GM19328 (cell line): ENCODE data around the gene PDZRN3.
"Not testable (repeated sequence)": the region's sequence is repeated elsewhere in the genome, so short reads cannot be mapped to it uniquely, and the experiment has no call there.

Source experiments
- ATAC-seq: cut with Tn5 transposase; IDR thresholded peaks from one replicate; pipeline ENCODE4 v1.9.1; 2021; ENCODE audit warnings: mild to moderate bottlenecking, moderate library complexity; ENCODE audit not compliant: unreplicated experiment

PDZRN3 gene

GRCh38 chr3:73470860-73471259, 153.9 kb downstream of the PDZRN3 start:
- ATAC-seq: no peak

DNA sequence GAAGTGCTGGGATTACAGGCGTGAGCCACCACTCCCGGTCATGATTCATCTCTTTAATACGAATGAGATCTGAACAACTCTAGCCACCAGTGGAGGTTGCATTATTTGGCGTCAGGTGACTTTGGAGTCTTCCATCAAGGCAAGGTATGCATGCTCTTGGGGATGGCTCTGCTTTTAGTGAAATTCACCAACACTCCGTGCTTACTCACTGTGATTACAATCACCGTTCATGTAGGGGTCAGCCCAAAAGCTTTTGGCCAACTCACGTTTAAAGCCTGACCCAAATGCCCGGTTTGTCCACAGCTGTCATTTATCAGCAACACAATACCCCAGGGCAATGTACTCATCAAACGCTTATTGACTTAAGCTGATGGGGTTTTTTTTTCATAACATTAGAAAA, 155.4 kb downstream of the PDZRN3 start:
- ATAC-seq: no peak

GRCh38 chr3:73467211-73467610, 157.5 kb downstream of the PDZRN3 start:
- ATAC-seq: no peak

GRCh38 chr3:73465926-73466325, 158.8 kb downstream of the PDZRN3 start:
- no peak for ATAC-seq

DNA sequence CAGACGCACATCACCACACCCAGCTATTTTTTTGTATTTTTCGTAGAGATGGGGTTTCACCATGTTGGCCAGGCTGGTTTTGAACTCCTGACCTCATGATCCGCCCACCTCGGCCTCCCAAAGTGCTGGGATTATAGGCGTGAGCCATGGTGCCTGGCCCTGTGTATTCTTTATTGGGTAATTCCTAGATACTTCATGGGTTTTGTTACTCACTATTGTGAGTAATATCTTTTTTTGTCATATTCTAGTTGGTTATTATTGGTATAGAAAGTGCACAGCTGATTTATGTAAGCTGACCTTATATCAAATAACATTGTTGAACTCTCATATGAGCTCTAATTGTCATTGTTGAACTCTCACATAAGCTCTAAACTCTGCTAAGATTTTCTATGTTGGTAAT, 160.6 kb downstream of the PDZRN3 start:
- ATAC-seq: not testable (repeated sequence)

- ATAC-seq: no peak
Observed at GRCh38 chr3:73461547-73461946, 163.2 kb downstream of the PDZRN3 start.

DNA sequence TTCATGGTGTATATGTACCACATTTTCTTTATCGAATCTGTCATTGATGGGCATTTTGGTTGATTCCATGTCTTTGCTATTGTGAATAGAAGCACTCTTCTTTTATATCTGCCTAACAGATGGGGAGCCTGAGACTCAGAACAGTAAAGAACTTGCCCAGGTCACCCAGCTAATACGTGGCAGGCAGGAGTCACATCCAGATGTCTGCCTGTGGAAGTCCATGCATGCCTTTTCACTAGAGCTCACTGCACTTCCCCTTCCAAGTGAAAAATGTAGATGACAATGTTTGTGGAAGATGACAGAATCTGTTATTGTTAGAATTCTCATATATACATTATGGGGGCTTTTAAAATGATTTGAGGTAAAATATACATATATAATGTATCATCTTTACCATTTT, 165.0 kb downstream of the PDZRN3 start:
- no peak for ATAC-seq

DNA sequence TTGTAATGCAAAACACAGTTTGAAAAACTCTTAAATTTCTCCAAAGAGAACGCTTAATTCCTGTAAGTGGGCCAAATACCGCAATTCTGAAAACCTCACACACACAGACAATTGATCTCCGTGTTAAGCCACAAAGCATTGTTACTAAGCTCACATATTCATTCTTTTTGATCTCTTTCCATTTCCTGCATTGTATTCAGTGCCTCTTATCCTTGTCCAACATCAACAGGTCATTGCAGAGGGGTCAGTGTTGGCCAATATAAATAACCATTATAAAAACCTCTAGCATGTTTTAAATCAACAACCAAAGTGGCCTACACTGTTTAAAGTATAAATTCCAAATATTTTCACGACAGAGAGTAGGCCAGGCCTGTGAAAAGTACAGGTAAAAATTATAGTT, 171.1 kb downstream of the PDZRN3 start:
- no peak for ATAC-seq

GRCh38 chr3:73452729-73453128, 172.0 kb downstream of the PDZRN3 start:
- no peak for ATAC-seq

GRCh38 chr3:73451301-73451944, 173.3 kb downstream of the PDZRN3 start:
- ATAC-seq: peak; percentile 30

- ATAC-seq: peak; percentile 43
Observed at GRCh38 chr3:73449774-73450173, 175.0 kb downstream of the PDZRN3 start.

DNA sequence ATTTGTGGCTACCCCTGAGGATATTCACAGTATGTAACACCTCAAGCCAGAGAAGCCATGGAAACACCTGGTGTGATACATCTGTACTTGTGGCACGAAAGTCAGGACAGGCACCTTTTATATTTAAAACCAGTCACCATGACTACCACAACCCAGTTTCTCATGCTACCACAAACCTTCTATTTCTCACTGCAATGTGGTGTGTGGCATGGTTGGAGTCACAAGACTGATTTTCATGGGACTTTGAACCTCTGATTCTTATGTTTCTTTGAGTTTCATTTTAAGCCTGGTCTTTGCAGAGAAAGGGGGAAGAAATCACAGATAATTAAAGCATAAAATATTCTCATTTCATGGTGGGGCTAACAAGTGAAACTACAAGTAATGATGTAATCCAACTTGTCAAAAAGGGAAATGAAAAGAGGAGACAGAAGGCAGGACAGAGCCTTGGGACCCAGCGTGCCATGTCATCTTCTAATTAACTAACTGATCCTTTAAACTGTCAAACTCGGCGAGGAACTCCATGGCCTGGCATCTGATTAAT, 175.9 kb downstream of the PDZRN3 start:
- ATAC-seq: peak; percentile 81

- ATAC-seq: no peak
Observed at GRCh38 chr3:73448041-73448440, 176.7 kb downstream of the PDZRN3 start.

GRCh38 chr3:73447111-73447510, 177.6 kb downstream of the PDZRN3 start:
- no peak for ATAC-seq

GRCh38 chr3:73446467-73447110, 178.2 kb downstream of the PDZRN3 start:
- ATAC-seq: no peak

- no peak for ATAC-seq
Observed at GRCh38 chr3:73442886-73443285, 181.9 kb downstream of the PDZRN3 start.

DNA sequence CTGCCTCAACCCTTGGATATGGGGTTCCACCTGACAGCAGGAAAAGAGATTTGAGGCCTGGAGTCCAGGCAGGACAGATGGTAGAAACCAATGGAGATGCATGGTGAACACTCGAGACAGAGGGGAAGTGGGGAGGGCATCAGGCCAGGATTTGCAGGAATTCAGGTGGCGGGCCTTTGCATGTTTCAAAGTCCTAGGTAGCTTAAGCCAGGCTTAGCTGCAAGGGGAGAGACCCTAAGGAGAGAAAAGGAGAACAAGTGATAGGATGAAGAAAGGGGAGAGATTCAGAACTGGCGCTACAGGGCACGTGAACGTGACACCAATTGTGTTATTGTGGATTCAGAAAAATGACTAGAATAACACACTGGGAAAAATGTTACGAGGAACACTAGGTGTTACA, 182.6 kb downstream of the PDZRN3 start:
- ATAC-seq: no peak

DNA sequence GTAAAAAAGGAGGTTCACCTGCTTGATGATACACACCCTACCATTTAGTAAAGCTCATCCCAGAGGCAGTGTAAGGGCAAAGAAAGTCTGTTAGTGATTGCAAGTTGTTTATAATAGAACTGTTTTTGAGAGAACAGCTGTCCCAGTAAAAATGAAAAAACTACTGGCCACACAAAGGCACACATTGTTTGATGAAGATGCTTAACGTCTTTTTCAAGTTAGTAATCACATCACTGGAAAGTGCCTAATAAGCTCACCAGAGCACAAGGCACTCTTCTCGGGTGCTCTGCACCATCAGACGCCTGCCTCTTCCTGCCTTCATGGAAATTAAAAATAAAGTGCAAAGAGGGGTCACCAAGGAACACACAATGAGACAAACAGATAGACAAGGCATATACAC, 186.9 kb downstream of the PDZRN3 start:
- ATAC-seq: no peak

GRCh38 chr3:73435055-73435454, 189.7 kb downstream of the PDZRN3 start:
- no peak for ATAC-seq

GRCh38 chr3:73433687-73434086, 191.1 kb downstream of the PDZRN3 start:
- no peak for ATAC-seq

DNA sequence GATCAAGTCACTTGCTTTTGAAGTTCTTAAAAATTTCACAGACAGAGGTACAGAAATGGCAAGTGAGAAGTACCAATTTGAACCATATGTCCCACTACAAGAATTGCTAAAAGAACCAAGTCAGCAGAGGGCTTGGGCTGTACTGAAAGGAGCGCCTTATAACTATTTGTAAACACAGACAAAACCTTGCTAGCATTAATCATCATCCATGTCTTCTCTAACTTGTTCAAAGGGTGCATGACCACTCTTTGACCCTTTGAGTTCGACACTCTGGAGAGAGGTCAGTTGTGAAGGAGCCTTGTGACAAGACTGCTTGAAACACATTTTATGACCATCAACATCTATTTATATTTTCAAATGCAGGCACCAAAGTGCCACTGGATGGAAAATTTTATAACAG, 191.7 kb downstream of the PDZRN3 start:
- no peak for ATAC-seq

DNA sequence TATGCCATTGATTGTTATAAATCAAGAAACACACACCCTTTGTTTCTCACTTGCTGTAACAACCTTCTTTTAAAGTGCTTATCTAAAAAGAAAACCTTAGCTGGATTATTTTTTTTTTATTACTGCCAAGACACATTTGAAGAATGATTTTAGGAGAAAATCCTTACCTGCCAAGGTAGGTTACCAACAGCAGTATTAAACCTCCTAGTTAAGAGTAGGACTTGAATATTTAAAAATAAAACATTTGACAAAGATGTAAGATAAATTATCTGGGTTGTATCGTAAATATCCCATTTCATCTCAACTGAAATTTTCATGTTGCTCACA, 192.1 kb downstream of the PDZRN3 start:
- no peak for ATAC-seq
